Fibroblast of lung (primary cell): Measurements from ENCODE around the gene FAM118A. TPM values are rescaled to one million over a fixed set of nuclear protein-coding genes. Genes with fewer than 3 reads are reported as not detected.
"Not testable (repeated sequence)": the region's sequence is repeated elsewhere in the genome, so short reads cannot be mapped to it uniquely, and the experiment has no call there.

Experiments
- DNase-seq, 2 donors: peaks; one replicate each; pipeline versions ENCODE4 v3.0.0 to v3.0.0-alpha.2; 2010; ENCODE audit warnings: low read depth in 2 of 2
- H2AFZ ChIP-seq: 2 replicates; pipeline ENCODE4 v1.5.1; 2012; ENCODE audit warnings: low read length, control low read depth, inconsistent platforms
- H3K27ac ChIP-seq: 2 replicates; pipeline ENCODE4 v1.5.1; 2011; ENCODE audit warnings: low read length, control low read depth; ENCODE audit not compliant: insufficient read depth
- H3K27me3 ChIP-seq: 2 replicates; pipeline ENCODE4 v1.5.1; 2011; ENCODE audit warnings: mild to moderate bottlenecking, low read length; ENCODE audit not compliant: control insufficient read depth, insufficient read depth
- H3K36me3 ChIP-seq: 2 replicates; pipeline ENCODE4 v1.5.1; 2011; ENCODE audit warnings: low read length; ENCODE audit not compliant: control insufficient read depth, insufficient read depth
- H3K4me1 ChIP-seq: 2 replicates; pipeline ENCODE4 v1.5.1; 2011; ENCODE audit warnings: low read length; ENCODE audit not compliant: control insufficient read depth, insufficient read depth; ENCODE audit errors: extremely low read depth
- H3K4me2 ChIP-seq: 2 replicates; pipeline ENCODE4 v1.5.1; 2011; ENCODE audit warnings: low read length, control low read depth; ENCODE audit not compliant: insufficient read depth; ENCODE audit errors: extremely low read depth
- H3K4me3 ChIP-seq, 4 experiments: fragments of 200-600 bp in 1 of 4; sonication (generic) in 1 of 4; replicated peaks in 1 of 4; 2 replicates each; pipeline ENCODE4 v1.5.1; 2011 to 2016; ENCODE audit warnings: low read length in 4 of 4, low read depth in 3 of 4, mild to moderate bottlenecking in 3 of 4, control low read depth in 2 of 4, inconsistent platforms in 1 of 4, mixed read lengths in 1 of 4; ENCODE audit not compliant: insufficient read depth in 1 of 4; ENCODE audit errors: control extremely low read depth in 1 of 4
- H3K79me2 ChIP-seq: 2 replicates; pipeline ENCODE4 v1.5.1; 2012; ENCODE audit warnings: mild to moderate bottlenecking, low read length, inconsistent platforms; ENCODE audit not compliant: control insufficient read depth, insufficient read depth
- H3K9ac ChIP-seq: 2 replicates; pipeline ENCODE4 v1.5.1; 2011; ENCODE audit warnings: mild to moderate bottlenecking, low read length, control low read depth; ENCODE audit not compliant: insufficient read depth
- H3K9me3 ChIP-seq: 2 replicates; pipeline ENCODE4 v1.5.1; 2012; ENCODE audit warnings: low read depth, low read length; ENCODE audit not compliant: control insufficient read depth, insufficient read depth
- H4K20me1 ChIP-seq: 2 replicates; pipeline ENCODE4 v1.5.1; 2011; ENCODE audit warnings: low read length; ENCODE audit not compliant: control insufficient read depth, insufficient read depth; ENCODE audit errors: extremely low read depth
- CTCF ChIP-seq, 2 donors: IDR thresholded peaks in 1 of 2; conservative IDR thresholded peaks in 1 of 2; 1 replicate in 1 of 2; 2 replicates in 1 of 2; pipeline ENCODE4 v1.5.1; 2011 to 2012; ENCODE audit warnings: low read length in 2 of 2, control low read depth in 1 of 2, inconsistent platforms in 1 of 2, low read depth in 1 of 2, mild to moderate bottlenecking in 1 of 2
- EZH2 ChIP-seq: IDR thresholded peaks from 2 replicates; pipeline ENCODE4 v1.5.1; 2012; ENCODE audit warnings: low read length, control low read depth, mild to moderate bottlenecking; ENCODE audit errors: missing control alignments
- polyA plus RNA-seq, 2 donors: library from polyadenylated mRNA; depleted of rRNA in 1 of 2; stranded (reverse) in 1 of 2; unstranded in 1 of 2; fragments of >200 nt; gene quantifications; 2 replicates each; pipeline ENCODE4 v1.2.1, GENCODE V29; 2011 to 2012; ENCODE audit warnings: missing spikeins in 1 of 2
- total RNA-seq: library from RNA; depleted of rRNA; stranded (reverse); fragments of >200 nt; gene quantifications from 2 replicates; pipeline ENCODE4 v1.2.1, GENCODE V29; 2014

FAM118A gene
- total and polyA plus RNA-seq, 2 donors (not counting 1 experiment from before 2014, with no cell fraction given), result 16.5 to 18.0 TPM

DNA sequence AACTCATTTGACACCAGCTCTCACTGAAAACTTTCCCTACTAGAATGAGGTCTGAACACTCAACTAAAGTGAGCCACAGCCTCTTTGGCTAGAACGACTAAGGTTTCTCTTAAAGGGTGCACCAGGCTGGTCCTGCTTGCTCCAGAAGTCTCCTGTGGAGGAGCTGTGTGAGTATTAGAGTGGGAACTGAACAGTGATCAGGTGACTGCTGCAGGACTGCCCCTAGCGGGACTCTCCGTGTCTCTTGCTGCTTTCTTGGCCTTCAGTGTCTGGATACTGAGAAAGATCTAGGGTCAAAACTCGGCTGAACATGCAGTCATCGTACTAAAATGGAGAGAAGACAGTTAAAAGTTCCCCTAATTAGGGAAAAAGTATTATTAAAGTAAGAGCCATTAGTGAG, 34.6 kb downstream of the FAM118A start:
- Histone ChIP-seq H3K27ac (no peak overlapping the region), H3K79me2 (no peaks in the 10 kb centered on the region), H3K4me2 (no peak overlapping the region), H3K27me3 (no peaks in the 10 kb centered on the region), H3K36me3 (peaks cover 2% of the 10 kb centered on the region), H3K9ac (no peak overlapping the region), H3K4me1 (no peaks in the 10 kb centered on the region), H3K9me3 (no peaks in the 10 kb centered on the region), H3K4me3 (no peak overlapping the region), H4K20me1 (no peaks in the 10 kb centered on the region), H2AFZ (no peak overlapping the region)
- TF ChIP-seq CTCF (conservative IDR thresholded peaks at IDR 0.05 in 1 of 2, IDR thresholded peaks at IDR 0.05 in 1 of 2; ENCODE audit: low read depth in 1 of 2, low read length in 2 of 2) (peak in 1 of 2 donors; percentile 4), EZH2 (no peak)
- DNase-seq, result peak in 1 of 2 donors; percentile 26

GRCh38 chr22:45349916-45350315, 40.2 kb downstream of the FAM118A start:
- H3K4me3 ChIP-seq, result no peak overlapping the region
- no peak for DNase-seq
- H3K4me1 ChIP-seq, result no peaks in the 10 kb centered on the region
- no peaks in the 10 kb centered on the region for H3K79me2 ChIP-seq
- no peaks in the 10 kb centered on the region for H3K27me3 ChIP-seq
- H3K27ac ChIP-seq, result no peak overlapping the region
- H4K20me1 ChIP-seq, result no peaks in the 10 kb centered on the region
- no peak overlapping the region for H3K9ac ChIP-seq
- no peak overlapping the region for H3K4me2 ChIP-seq
- no peaks in the 10 kb centered on the region for H3K36me3 ChIP-seq
- H2AFZ ChIP-seq, result no peak overlapping the region
- TF ChIP-seq EZH2, result no peak
- no peak for TF ChIP-seq CTCF (conservative IDR thresholded peaks at IDR 0.05 in 1 of 2, IDR thresholded peaks at IDR 0.05 in 1 of 2; ENCODE audit: low read depth in 1 of 2, low read length in 2 of 2)
- no peaks in the 10 kb centered on the region for H3K9me3 ChIP-seq

DNA sequence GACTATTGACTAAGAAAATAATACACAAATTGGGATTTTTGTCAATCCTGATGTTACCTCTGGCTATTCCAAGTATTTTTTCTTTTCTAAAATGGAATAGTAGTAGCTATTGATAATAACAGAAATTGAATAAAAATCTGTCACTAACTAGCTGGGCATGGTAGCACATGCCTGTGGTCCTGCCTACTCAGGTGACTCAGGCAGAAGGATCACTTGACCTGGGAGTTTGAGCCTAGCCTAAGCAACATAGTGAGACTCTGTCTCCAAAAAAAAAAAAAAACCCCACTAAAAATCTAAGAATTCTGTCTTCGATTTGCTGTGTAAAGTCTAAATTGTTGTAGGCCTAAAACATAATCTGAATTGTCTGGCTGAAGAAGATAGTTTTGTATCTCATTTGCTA, 42.2 kb downstream of the FAM118A start:
- no peak for DNase-seq
- Histone ChIP-seq H3K27ac (no peak overlapping the region), H3K4me1 (no peaks in the 10 kb centered on the region), H2AFZ (no peak overlapping the region), H3K4me3 (no peak overlapping the region), H4K20me1 (no peaks in the 10 kb centered on the region), H3K79me2 (no peaks in the 10 kb centered on the region), H3K36me3 (no peaks in the 10 kb centered on the region), H3K4me2 (no peak overlapping the region), H3K9me3 (no peaks in the 10 kb centered on the region), H3K27me3 (no peaks in the 10 kb centered on the region), H3K9ac (no peak overlapping the region)
- TF ChIP-seq CTCF (conservative IDR thresholded peaks at IDR 0.05 in 1 of 2, IDR thresholded peaks at IDR 0.05 in 1 of 2; ENCODE audit: low read depth in 1 of 2, low read length in 2 of 2) (no peak), EZH2 (no peak)

DNA sequence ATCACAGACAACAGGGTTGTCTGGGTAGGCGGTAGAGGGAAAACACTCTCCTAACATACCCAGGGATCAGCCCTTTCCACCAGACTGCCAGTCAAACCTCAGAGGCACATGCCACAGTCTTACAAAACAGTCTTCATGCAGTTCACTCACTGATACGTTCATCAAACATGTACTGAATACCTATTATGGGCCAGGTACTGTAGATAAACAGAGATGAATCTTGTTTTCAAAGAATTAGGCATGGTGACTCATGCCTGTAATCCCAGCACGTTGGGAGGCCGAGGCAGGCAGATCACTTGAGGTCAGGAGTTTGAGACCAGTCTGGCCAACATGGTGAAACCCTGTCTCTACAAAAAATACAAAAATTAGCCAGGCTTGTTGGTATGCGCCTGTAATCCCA, 43.0 kb downstream of the FAM118A start:
- not testable (repeated sequence) for H3K4me3 ChIP-seq, H2AFZ ChIP-seq, H3K27me3 ChIP-seq, H3K79me2 ChIP-seq, DNase-seq, H3K4me1 ChIP-seq, H4K20me1 ChIP-seq, H3K4me2 ChIP-seq, H3K27ac ChIP-seq, H3K36me3 ChIP-seq, H3K9ac ChIP-seq, H3K9me3 ChIP-seq
